HepG2 (cell line): ENCODE results near the gene DEFB124. TPM values are rescaled to one million over a fixed set of nuclear protein-coding genes. Genes with fewer than 3 reads are reported as not detected.

Experiments
- AHR ChIP-seq: IDR thresholded peaks from 2 replicates; pipeline ENCODE4 v1.6.1; 2018; ENCODE audit warnings: missing genetic modification reagents, missing compliant biosample characterization
- CBX2 ChIP-seq, 2 experiments: fragments of 200-600 bp in 1 of 2; sonication (generic); formaldehyde crosslinking in 1 of 2; IDR thresholded peaks; 2 replicates each; pipeline versions ENCODE4 v1.7.0 to v1.8.1; 2018 to 2022; ENCODE audit warnings: low read depth in 2 of 2, low read length in 1 of 2, mild to moderate bottlenecking in 1 of 2, missing genetic modification reagents in 1 of 2
- GATA4 ChIP-seq: sonication (generic); IDR thresholded peaks from 2 replicates; pipeline ENCODE4 v1.6.1; 2016; ENCODE audit warnings: antibody characterized with exemption, low read depth, borderline replicate concordance
- GTF2F1 ChIP-seq: fragments of 150-350 bp; IDR thresholded peaks from 2 replicates; pipeline ENCODE4 v1.6.1; 2014; ENCODE audit warnings: low read length
- KLF13 ChIP-seq: sonication (generic); formaldehyde crosslinking; IDR thresholded peaks from 2 replicates; pipeline ENCODE4 v1.4.0; 2020; ENCODE audit warnings: mild to moderate bottlenecking, missing genetic modification reagents
- KLF16 ChIP-seq, 2 experiments: sonication (generic) in 1 of 2; formaldehyde crosslinking in 1 of 2; IDR thresholded peaks; 2 replicates each; pipeline versions ENCODE4 v1.6.1 to v1.8.0; 2016 to 2023; ENCODE audit warnings: missing genetic modification reagents in 2 of 2, missing compliant biosample characterization in 1 of 2
- MLLT10 ChIP-seq: sonication (generic); formaldehyde crosslinking; IDR thresholded peaks from 2 replicates; pipeline ENCODE4 v1.4.0; 2020; ENCODE audit warnings: missing genetic modification reagents
- NCOA1 ChIP-seq: sonication (generic); formaldehyde crosslinking; IDR thresholded peaks from 2 replicates; pipeline ENCODE4 v1.9.0; 2021; ENCODE audit warnings: missing genetic modification reagents
- NFIB ChIP-seq: sonication (generic); formaldehyde crosslinking; IDR thresholded peaks from 2 replicates; pipeline ENCODE4 v1.9.0; 2021; ENCODE audit warnings: missing genetic modification reagents, mild to moderate bottlenecking, borderline replicate concordance
- NR1H2 ChIP-seq: sonication (generic); formaldehyde crosslinking; IDR thresholded peaks from 2 replicates; pipeline ENCODE4 v1.8.1; 2022; ENCODE audit warnings: low read depth, missing genetic modification reagents, borderline replicate concordance
- PPARG ChIP-seq: conservative IDR thresholded peaks from 2 replicates; pipeline ENCODE4 v1.6.1; 2016; ENCODE audit warnings: missing biosample characterization, missing genetic modification reagents
- ZBTB21 ChIP-seq: sonication (generic); formaldehyde crosslinking; IDR thresholded peaks from 2 replicates; pipeline ENCODE4 v1.4.0; 2020; ENCODE audit warnings: missing genetic modification reagents
- ZMYM2 ChIP-seq: sonication (generic); formaldehyde crosslinking; IDR thresholded peaks from 2 replicates; pipeline ENCODE4 v1.8.0; 2022; ENCODE audit warnings: mild to moderate bottlenecking, missing genetic modification reagents
- ZNF10 ChIP-seq: sonication (generic); formaldehyde crosslinking; IDR thresholded peaks from 2 replicates; pipeline ENCODE4 v1.4.0; 2020; ENCODE audit warnings: mild to moderate bottlenecking, low read depth, missing genetic modification reagents, borderline replicate concordance
- ZNF343 ChIP-seq: sonication (generic); formaldehyde crosslinking; IDR thresholded peaks from 2 replicates; pipeline ENCODE4 v1.4.0; 2020; ENCODE audit warnings: mild to moderate bottlenecking, missing genetic modification reagents
- ZNF558 ChIP-seq: sonication (generic); formaldehyde crosslinking; IDR thresholded peaks from 2 replicates; pipeline ENCODE4 v1.9.0; 2022; ENCODE audit warnings: mild to moderate bottlenecking, missing genetic modification reagents, borderline replicate concordance
- ZNF703 ChIP-seq: sonication (generic); formaldehyde crosslinking; IDR thresholded peaks from 2 replicates; pipeline ENCODE4 v1.5.1; 2020; ENCODE audit warnings: missing genetic modification reagents, mild to moderate bottlenecking, moderate library complexity, borderline replicate concordance
- ZNF709 ChIP-seq: sonication (generic); formaldehyde crosslinking; IDR thresholded peaks from 2 replicates; pipeline ENCODE4 v1.5.0; 2020; ENCODE audit warnings: mild to moderate bottlenecking, missing genetic modification reagents
- polyA plus RNA-seq, 8 experiments: library from polyadenylated mRNA; depleted of rRNA in 3 of 8; stranded (reverse) in 7 of 8; unstranded in 1 of 8; fragments of >200 nt; fragmentation: Illumina TruSeq in 4 of 8; extraction: Trizol in 4 of 8; gene quantifications; 2 replicates each; pipeline versions ENCODE4 v1.2.1 to v1.2.3, GENCODE V29; 2011 to 2016; ENCODE audit warnings: low read depth in 4 of 8, missing spikeins in 1 of 8, mixed read lengths in 1 of 8; ENCODE audit not compliant: insufficient read depth in 1 of 8
- total RNA-seq, 5 experiments: library from RNA; depleted of rRNA; stranded (reverse); fragments of >200 nt; fragmentation: Illumina TruSeq; extraction: Trizol; gene quantifications; 2 replicates each; pipeline ENCODE4 v1.2.3, GENCODE V29; 2016; ENCODE audit warnings: low read depth in 1 of 5
- TF ChIP-seq, protein P1 (sequence below): sonication (generic); formaldehyde crosslinking; IDR thresholded peaks from 2 replicates; pipeline ENCODE4 v1.5.0; 2020; ENCODE audit warnings: missing genetic modification reagents, mild to moderate bottlenecking, borderline replicate concordance
- TF ChIP-seq, protein P2 (sequence below): sonication (generic); formaldehyde crosslinking; IDR thresholded peaks from 2 replicates; pipeline ENCODE4 v1.4.0; 2020; ENCODE audit warnings: missing genetic modification reagents
- TF ChIP-seq, protein P3 (sequence below): sonication (generic); formaldehyde crosslinking; IDR thresholded peaks from 2 replicates; pipeline ENCODE4 v1.8.1; 2022; ENCODE audit warnings: mild to moderate bottlenecking, missing genetic modification reagents
- TF ChIP-seq, protein P4 (sequence below): IDR thresholded peaks from 2 replicates; pipeline ENCODE4 v1.6.1; 2016
- TF ChIP-seq, protein P5 (sequence below): sonication (generic); formaldehyde crosslinking; IDR thresholded peaks from 2 replicates; pipeline ENCODE4 v1.9.0; 2021; ENCODE audit warnings: missing genetic modification reagents, mild to moderate bottlenecking, borderline replicate concordance

Gene DEFB124
- total and polyA plus RNA-seq, 2 of the 13 experiments (the other 11 are each of a cell fraction or from before 2014, with no cell fraction given), result not detected

DNA sequence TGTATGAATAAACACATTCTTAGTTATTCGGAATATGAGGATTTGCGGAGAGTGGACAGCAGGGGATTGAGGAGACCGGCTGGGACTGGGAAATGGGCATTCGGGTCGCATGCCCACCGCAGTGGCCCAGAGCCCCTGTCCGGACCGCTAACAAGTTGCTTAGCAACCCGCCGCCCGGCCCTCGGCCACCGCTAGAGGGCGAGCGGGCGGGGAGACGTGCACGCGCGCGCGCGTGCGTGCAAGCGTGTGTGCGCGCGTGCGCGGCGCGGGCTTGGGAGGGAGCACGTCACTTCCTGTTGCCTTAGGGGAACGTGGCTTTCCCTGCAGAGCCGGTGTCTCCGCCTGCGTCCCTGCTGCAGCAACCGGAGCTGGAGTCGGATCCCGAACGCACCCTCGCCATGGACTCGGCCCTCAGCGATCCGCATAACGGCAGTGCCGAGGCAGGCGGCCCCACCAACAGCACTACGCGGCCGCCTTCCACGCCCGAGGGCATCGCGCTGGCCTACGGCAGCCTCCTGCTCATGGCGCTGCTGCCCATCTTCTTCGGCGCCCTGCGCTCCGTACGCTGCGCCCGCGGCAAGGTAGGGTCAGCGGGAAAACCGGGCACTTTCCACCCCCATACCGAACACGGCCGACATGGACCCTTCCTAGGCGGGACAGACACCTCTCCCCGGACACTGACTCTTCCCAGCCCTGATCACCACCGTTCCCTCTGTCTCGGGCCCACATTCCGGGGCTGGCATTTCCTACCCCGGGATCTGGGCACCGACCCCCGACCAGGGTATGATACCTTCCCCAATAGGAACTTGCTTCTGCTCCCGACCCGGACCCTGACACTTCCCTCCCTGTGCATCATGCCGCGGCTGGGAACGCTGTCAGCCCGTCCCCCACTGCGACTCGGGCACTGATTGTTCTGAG is 39.5 kb upstream of the DEFB124 start, which contains the start of gene HM13 (continued):
- TF ChIP-seq, protein P1, sequence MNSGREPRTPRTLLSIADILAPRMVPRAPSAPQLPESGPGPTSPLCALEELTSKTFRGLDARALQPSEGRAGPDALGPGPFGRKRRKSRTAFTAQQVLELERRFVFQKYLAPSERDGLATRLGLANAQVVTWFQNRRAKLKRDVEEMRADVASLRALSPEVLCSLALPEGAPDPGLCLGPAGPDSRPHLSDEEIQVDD, result peak; percentile 98
- peak in 1 of 2 experiments; percentile 83; a peak in 2 of 4 replicates for TF ChIP-seq KLF16 (CRISPR knock-in tag; IDR thresholded peaks at IDR 0.05)
- TF ChIP-seq, protein P2, sequence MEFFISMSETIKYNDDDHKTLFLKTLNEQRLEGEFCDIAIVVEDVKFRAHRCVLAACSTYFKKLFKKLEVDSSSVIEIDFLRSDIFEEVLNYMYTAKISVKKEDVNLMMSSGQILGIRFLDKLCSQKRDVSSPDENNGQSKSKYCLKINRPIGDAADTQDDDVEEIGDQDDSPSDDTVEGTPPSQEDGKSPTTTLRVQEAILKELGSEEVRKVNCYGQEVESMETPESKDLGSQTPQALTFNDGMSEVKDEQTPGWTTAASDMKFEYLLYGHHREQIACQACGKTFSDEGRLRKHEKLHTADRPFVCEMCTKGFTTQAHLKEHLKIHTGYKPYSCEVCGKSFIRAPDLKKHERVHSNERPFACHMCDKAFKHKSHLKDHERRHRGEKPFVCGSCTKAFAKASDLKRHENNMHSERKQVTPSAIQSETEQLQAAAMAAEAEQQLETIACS (CRISPR knock-in tag), result peak; percentile 100
- TF ChIP-seq CBX2 (IDR thresholded peaks at IDR 0.05; ENCODE audit: low read depth, low read length), result no peak
- TF ChIP-seq CBX2 (CRISPR knock-in tag; IDR thresholded peaks at IDR 0.05; ENCODE audit: low read depth), result no peak
- peak; percentile 96 for TF ChIP-seq ZNF343
- TF ChIP-seq NR1H2 (CRISPR knock-in tag), result peak; percentile 81; the same call in 1 of the 2 replicates
- peak; percentile 88; the same call in 1 of the 2 replicates for TF ChIP-seq NCOA1 (CRISPR knock-in tag)
- no peak; the same call in 1 of the 2 replicates for TF ChIP-seq ZNF703 (CRISPR knock-in tag)
- TF ChIP-seq GTF2F1, result 0 out of 2 replicates have a peak, but pooled peaks have one; percentile 38
- TF ChIP-seq, protein P3, sequence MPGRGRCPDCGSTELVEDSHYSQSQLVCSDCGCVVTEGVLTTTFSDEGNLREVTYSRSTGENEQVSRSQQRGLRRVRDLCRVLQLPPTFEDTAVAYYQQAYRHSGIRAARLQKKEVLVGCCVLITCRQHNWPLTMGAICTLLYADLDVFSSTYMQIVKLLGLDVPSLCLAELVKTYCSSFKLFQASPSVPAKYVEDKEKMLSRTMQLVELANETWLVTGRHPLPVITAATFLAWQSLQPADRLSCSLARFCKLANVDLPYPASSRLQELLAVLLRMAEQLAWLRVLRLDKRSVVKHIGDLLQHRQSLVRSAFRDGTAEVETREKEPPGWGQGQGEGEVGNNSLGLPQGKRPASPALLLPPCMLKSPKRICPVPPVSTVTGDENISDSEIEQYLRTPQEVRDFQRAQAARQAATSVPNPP (CRISPR knock-in tag), result no peak
- peak; percentile 51; the same call in 1 of the 2 replicates for TF ChIP-seq GATA4
- peak; percentile 84; the same call in 1 of the 2 replicates for TF ChIP-seq KLF13
- 0 out of 2 replicates have a peak, but pooled peaks have one; percentile 11 for TF ChIP-seq ZBTB21 (CRISPR knock-in tag)
- peak; percentile 89 for TF ChIP-seq ZNF709 (CRISPR knock-in tag)
- TF ChIP-seq, protein P4, sequence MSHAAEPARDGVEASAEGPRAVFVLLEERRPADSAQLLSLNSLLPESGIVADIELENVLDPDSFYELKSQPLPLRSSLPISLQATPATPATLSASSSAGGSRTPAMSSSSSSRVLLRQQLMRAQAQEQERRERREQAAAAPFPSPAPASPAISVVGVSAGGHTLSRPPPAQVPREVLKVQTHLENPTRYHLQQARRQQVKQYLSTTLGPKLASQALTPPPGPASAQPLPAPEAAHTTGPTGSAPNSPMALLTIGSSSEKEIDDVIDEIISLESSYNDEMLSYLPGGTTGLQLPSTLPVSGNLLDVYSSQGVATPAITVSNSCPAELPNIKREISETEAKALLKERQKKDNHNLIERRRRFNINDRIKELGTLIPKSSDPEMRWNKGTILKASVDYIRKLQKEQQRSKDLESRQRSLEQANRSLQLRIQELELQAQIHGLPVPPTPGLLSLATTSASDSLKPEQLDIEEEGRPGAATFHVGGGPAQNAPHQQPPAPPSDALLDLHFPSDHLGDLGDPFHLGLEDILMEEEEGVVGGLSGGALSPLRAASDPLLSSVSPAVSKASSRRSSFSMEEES (CRISPR knock-in tag), result peak; percentile 71
- TF ChIP-seq, protein P5, sequence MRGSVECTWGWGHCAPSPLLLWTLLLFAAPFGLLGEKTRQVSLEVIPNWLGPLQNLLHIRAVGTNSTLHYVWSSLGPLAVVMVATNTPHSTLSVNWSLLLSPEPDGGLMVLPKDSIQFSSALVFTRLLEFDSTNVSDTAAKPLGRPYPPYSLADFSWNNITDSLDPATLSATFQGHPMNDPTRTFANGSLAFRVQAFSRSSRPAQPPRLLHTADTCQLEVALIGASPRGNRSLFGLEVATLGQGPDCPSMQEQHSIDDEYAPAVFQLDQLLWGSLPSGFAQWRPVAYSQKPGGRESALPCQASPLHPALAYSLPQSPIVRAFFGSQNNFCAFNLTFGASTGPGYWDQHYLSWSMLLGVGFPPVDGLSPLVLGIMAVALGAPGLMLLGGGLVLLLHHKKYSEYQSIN, result no peak
- peak; percentile 22; the same call in 1 of the 2 replicates for TF ChIP-seq ZNF10 (CRISPR knock-in tag)
- no peak for TF ChIP-seq NFIB (CRISPR knock-in tag)
- peak; percentile 32 for TF ChIP-seq PPARG (CRISPR knock-in tag)
- TF ChIP-seq MLLT10 (CRISPR knock-in tag), result peak; percentile 57; the same call in 1 of the 2 replicates
- no peak for TF ChIP-seq ZMYM2
- TF ChIP-seq ZNF558 (CRISPR knock-in tag), result peak; percentile 95; the same call in 1 of the 2 replicates
- TF ChIP-seq AHR (CRISPR knock-in tag), result peak; percentile 95; the same call in 1 of the 2 replicates
